ENCODE data around the gene TBC1D22A.

The TBC1D22A gene

DNA sequence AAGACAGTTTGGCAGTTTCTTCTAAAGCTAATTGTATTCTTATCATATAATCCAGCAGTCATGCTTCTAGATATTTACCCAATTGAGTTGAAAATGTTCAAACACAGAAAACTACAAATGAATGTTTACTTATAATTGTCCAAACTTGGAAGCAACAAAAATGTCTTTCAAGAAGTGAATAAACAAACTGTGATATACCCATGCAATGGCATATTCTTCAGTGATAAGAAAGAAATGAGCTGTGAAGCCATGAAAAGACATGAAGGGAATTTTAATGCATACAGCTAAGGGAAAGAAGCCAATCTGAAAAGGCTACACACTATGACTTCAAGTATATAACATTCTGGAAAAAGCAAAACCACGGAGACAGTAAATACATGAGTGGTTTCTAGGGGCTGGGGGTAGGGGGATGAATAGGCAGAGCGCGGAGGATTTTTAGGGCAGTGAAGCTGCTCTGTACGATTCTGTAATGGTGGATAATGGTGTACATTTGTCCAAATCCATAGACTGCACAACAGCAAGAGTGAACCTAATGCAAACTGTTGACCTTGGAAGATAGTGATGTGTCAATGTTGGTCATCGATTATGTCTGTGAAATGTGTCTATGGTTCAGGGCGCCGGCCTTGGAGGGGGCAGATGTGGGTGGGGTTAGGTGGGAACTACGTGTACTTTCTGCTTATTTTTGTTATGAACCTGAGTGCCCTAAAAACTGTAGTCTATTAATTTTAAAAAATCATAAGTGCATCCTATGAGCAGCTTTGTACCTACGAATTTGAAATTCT, 424.9 kb downstream of the TBC1D22A start:
- DNase-seq = no peak

DNA sequence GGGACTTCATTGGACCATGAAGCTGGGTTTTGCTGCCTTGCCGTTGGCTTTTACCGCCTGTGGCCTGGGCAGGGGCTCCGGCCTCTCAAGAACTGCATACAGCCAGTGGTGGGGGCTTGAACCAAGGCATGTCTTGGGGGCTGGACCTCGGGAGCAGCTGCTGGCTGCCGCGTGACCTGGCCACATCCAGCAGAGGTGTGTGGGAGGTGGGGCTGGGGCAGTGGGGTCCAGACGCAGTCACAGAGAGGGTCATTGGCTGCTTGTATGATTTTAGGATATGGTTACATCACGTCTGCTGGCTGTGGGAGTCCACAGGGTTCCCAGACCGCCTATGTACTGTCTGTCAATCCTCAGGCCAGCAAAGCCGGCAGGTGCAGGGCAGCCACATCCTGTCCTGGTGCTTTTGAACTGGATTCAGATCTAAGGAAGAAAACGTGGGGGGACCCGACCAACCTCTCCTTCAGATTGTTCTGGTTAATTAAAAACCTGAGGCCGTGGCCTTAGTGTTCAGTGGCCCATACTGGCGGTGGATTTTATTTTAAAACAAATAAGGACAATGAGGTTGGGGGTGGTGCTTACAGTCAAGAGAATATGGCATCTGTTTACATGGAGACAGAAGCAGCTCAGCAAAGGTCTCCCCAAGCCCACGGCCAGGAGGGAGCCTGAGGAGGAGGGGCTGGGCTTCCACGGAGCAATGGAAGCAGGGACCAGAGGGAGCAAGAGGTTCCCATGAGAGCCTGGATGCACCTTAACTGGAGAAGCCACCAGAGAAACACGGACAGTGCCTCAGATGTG, 426.0 kb downstream of the TBC1D22A start:
- DNase-seq = no peak

DNA sequence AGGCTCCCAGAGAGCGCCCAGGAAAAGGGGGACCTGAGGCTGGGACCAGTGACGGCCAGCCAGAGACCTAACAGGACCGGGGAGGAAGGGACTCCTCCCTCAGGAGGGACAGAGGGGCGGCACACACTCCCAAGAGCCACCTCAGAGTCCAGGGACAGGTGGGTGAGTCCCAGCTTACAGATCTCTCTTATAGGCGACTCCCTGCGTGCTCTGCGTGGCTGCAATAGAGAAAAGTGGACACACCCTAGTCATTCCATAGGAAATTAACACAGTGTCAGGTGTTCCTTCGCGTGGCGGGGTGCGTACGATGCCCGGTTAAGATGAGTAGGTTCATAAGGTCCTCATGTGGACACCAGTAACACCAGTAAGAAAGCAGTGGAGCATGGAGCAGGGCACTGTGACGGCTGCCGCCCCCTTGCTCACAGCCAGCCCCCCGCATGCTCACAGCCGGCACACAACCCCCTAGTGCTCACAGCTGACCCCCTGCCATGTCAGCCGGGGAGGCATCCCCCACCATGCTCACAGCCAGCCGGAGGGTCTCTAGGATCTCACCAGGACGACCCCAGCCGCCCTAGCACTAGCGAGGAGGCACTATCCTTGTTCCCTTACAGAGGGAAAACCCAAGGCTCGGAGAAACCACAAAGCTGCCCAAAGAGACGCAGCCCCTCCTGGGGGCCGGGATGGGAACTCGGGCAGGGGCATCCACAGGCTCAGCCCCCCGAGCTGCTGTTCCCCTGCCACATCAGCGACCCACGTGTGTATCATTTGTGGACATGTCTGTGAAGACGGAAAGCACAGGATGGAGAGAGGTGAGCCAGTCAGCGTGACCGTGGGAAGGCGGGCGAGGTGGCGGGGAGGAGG, 426.8 kb downstream of the TBC1D22A start:
- no peak for DNase-seq

DNA sequence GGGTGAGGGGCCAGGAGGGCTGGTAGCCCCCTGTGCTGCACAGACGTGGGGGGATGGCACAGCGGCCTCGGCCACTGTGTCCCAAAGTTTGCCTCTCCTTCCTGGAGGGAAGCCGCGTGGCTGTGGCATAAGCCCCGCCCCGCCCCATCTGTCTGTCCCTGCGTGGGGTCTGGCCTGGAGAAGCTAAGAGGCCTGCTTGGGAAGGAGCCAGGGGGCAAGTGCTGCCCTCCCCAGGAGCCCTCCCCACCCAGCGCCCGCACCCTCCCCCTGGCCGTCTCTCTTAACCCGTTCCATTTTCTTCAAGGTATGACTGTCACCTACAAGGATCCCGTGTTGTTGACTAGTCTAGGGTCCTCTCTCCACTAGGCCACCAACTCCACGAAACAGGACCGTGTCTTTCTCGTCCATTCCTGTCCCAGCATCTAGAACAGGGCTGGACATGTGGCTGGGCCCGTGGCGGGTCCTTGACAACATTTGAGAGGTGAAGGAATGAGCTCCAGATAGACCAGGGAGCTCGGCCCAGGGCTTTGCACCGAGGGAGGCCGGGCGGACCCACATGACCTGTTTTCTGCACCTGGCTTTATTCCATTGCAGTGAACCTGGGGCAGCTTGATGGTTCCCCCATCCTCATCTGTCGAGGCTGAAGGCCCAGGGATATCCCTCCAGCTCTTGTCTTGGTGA, 428.0 kb downstream of the TBC1D22A start:
- no peak for DNase-seq

DNA sequence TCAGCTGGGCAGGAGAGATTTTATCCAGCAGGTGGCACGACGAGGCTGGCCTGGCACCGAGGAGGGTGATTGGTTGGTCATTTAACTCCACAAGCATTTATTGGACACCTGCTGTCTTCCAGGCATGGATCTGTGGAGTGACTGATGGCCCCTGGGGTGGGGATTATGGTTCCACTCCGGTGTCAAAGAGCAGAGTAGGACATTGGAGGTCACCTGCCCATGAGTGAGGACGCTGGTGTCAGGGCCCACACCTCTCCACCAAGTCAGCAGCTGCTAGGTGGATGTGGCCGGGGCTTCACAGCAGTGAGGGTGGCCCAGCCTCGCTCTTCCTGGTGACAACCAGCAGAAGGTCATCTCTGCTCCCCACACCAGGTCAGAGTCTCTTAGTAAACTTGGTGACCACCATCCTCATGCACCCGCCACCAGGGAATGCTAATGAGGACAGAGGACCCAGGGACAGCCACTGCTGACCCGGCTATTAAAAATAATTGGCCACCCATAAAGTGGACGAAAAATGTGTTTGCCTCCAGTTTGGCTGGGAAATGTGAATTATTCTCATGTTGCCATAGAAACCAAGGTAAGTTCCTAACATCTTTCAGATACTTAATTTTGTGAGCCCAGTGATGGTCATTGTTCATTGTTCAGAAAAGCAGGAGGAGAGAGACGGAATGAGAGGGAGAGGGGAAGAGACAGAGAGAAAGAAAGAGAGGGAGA, 428.7 kb downstream of the TBC1D22A start:
- no peak for DNase-seq

DNA sequence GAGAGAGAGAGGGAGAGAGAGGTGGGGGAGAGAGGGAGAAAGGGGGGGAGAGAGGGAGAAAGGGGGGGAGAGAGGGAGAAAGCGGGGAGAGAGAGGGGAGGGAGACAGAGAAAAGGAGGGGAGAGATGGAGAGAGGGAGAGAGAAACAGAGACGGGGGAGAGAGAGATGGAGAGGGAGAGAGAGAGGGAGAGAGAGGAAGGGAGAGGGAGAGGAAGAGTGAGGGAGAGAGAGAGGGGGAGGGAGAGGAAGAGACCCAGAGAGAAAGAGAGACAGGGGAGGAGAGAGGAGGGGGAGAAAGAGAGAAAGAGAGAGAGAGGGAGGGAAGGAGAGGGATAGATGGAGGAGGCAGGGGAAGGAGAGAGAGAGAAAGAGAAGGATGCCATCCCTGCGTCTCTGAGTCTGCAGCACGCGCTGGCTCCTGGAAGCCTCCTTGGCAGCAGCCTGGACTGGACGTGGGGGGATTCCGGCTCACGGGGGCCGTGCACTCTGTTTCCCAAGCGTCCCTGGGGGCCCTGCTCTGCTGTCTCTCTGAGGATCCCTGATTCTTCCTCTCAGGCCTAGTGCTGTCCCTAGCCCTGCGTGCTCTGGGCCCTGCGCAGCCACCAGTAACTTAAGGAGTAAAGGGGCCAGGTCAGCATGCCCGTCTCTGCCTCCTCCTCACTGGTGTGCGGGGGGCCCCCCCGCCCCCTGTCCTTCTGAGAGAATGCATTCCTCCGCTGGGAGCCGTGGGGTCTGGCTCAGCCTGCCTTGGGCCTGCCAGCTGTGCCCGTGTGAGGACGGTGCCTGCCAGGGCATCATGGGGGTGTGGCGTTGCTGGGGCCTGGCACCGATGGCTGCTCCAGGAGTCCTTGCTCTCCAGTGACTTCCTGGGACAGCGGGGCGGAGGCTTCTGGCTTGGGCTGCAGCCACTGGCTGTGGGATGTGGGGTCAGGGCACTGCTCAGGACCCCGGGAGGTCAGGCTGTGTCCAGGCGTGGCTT, 429.5 kb downstream of the TBC1D22A start:
- no peak for DNase-seq

DNA sequence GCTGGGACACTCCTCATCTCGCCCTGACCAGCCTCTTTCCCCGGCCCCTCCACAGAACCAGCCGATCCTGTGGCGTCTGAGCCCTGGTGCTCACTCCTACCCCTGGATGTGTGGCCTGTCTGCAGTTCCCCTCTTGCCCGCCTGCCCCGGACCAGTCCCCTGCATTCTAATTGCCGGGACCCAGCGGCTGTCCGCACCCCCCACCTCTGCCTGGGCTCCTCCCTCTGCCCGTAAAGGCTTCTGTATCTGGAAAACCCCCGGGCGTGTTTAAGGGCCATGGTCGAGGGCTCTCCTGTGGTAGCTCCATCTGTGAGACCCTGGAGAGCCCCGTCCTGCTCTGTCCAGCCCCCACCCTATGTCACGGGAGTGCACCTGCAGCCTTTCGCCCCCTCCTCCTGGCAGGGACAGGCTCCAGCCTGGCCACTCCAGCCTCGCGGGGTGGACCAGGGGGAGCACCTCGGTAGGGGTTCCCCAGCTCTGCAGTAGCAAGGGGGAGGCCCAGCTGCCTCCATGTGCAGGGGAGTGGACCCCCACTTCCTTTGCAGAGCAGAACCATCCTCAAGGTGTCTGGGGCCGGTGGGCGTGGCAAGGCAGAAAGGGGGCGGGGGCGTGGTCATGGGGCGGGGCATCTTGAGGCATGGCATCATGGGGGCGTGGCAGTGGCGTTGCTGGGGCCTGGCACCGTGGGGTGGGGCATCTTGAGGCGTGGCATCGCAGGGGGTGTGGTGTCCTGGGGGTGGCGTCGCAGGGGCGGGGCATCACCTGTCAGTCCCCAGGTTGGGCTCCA, 430.4 kb downstream of the TBC1D22A start:
- no peak for DNase-seq

DNA sequence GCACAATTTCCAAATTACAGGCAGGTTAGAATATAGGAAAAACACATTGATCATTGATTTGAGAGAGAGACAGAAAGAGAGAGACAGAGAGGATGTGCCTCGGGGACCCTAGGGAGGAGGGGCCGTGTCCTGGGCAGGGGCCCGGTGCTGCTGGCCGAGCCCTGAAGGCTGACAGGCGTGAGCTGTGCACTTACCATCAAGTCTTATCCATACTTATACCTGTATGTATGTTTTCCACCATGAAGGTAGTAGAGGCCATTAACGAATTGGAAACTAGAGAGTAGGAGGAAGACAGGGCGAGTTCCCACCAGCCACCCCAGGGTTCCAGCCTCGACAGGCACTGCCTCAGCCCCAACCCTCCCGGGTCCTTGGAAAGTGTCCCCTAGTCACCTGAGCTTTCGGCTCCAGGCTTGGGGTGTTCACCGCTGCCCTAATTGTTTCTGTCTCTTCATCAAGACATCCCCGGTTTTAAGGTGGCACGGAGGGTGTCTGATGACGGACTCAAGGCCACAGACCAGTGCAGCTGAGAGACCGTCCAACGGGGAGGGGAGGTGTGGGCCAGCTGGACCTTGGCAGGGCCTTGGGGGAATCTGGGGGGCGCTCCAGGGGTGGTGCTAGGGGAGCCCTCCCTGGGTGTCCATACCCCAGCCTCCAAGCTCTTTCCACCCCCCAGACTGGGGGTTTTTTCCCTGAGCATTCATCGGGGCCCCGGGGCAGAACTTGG, 431.3 kb downstream of the TBC1D22A start:
- DNase-seq = no peak

DNA sequence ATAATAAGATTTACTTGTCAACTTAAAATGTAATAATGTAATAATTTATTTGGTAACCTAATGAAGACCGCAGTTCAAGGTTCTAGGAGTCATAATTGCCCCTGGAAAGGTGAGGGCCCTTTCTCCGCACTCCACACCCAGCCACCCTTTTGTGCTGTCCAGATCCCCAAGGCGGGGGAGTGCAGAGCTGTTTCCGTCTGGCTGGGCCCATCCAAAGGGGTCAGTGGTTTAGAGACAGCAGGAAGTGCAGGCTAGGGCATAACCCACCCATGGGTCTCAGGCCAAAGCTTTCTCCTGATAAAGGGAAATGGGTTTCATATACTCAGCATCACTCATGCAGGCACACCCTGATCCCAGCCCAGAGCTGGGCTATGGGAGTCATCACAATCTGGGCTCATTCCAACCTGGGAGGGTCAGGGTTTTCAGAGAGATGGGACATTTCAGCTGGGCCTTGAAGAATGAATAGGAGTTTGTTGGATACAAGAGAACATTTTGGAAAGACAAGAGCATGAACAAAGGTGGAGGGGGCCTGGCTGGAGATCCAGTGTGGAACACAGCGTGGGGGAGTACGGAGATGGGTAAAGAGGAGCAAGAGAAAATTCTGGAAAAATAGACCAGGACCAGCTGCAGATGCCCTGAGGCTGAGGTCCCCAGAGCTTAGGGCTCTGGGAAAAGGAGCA, 432.2 kb downstream of the TBC1D22A start:
- no peak for DNase-seq

DNA sequence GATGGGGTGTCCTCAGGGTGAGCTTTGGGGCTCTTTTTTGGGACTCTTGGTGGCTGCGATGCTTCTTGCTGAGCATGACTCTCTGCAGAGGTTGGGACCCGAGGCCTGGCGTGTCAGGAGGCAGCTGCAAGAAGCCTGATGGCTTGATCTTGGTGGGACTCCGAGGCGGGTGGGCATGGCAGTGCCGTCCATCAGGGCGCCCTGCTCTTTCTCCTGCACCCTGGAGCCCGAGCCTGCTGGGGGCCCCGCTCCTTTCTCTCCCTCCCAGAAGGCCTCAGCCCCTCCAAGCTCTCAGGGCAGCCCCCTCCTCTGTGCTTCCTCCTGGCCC, 432.7 kb downstream of the TBC1D22A start:
- no peak for DNase-seq

DNA sequence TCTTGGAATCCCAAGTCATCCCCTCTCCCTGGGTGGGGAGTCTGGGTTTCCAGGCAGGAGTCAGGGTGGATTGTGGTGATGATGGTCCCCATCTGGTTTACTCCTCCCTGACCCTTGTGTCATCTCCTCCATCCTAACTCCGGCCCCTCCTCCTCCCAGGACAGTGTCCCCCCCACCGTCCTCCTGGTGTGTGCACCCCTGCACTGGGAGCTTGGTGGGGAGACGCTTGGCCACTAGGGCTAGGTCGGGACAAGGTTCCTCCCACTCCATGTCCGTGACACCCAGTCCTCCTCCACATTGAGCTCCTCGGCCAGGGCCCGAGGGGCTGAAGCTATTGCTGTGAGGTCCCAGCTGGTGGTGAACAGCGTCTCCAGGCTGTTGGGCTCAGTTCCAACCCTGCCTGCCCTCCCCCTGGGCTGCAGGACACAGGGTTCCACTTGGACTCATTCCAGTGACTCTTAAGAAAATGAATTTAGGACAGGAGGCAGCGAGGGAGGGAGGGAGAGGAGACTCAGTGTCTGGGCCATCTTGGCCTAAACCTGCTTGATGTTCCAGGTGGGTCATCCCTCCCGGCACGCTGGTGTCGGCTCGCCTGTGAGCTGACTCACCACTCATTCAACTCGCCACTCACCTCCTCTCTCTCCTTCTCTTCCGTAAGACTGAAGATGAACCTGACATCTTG, 433.2 kb downstream of the TBC1D22A start:
- no peak for DNase-seq

DNA sequence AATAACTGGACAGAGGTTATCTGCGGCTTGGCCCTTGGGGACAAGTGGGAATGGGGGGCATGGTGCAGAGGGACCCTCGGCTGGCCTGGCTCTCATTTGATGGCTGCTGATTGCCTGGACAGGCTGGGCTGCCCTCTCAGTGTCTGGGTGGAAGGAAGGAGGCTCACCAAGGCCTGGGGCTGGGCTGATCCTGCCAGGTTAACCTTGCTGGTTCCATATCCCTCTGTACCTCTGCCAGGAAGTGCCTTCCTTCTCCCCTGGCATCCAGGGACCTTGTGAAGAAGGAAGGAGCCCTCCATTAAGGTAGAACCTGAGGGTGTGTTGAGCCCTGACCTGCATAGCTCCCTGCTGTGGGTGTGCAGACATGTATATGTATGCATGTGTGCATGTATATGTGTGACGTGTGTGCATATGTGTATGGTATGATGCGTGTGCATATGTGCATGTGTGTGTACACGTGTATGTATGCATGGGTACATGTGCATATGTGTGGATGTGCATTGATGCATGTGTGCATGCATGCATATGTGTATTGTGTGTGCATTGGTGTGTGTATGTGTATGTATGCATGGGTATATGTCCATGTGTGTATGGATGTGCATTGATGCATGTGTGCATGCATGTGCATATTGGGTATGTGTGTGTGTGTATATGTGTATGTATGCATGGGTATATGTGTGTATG, 433.9 kb downstream of the TBC1D22A start:
- no peak for DNase-seq

DNA sequence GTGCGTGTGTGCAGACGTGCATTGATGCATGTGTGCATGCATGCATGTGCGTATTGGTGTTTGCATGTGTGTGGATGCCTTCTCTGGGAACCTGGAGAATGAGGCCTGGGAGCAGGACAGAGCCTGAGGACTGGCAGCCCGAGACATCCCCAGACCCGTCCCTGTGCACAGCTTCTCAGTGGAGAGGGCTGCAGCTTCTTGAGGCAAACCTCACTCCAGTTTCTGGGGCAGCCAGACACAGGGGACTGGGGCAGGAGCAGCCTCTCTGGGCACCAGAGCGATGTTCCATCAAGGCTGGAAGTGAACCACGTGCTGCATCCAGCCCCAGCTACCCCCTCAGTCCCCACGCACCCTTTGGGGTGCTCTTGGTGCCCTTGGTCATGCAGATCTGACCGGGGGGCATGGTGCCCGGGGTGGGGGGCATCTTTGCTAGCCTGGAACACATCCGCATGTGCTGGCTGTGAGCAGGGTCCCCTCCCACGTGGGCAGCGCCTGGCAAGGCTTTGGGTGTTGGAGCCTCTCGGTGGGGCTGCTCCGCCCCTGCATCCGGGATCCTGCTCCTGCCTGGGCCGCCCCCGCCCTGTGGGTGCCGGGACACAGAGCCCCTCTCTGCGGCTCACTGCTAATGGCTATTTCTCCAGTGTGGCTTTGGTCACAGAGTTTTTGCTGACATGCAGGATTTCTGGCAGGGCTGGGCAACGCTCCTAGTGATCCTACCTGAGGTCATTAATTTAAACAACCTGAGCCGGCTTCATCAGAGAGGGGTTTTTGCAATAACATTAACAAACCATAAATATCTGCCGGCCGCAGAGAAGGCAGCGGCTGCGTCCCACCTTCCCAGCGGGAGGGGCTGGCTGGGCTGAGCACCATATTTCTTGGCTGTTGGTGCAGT, 434.7 kb downstream of the TBC1D22A start:
- DNase-seq = no peak

DNA sequence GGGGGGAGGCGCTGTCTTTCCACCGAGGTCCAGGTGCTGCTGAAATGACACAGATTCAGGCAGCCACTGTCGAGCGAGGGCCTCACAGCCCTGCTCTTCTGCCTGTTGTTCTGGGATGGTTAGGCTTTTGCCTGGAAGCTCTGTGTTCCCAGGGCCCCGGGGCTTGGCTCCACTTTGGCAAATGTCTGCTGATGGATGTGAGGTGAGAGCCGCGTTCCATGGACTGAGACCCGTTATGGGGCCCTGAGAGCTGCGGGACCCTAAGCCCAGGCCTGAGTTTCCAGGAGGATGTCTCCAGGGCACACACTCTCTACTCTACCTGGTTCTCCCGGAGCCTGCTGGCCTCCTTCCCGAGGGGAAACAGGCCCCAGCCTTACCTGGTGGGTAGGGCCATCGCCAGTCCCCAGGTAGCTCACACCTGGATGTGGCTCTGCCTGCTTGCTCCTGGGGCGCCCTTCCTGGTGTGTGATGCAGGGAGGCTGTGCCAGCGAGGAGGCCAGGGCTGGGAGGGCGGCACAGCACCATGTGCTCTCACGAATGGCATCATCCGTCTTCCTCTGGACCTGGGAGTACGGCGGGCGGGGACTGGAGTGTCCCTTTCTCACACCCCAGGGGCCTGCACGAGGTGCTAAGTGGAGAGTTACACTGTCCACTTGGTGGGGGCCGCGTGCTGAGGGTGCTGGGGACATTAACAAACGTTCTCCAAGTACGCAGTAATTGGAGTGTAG, 435.5 kb downstream of the TBC1D22A start:
- DNase-seq = no peak

DNA sequence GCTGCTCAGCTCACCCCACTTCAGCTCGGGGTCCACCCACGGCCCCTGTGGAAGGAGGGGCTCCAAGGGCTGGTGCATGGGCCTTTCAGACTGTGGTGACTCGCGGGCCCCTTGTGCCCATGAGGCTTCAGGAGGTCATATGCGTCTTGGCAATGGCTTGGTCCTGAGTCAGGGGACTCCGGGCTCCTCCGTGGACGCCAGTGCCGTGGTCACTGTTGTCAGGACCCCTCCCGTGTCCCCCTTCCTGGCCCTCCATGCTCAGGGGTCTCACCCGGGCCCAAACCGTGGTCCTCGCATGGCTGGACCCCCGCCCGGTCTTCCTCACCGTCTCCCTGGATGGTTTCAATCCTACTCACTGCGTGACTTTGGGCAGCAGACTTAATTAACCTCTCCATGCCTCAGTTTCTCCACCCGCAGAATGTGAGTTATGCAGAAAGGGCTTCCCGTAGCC, 436.4 kb downstream of the TBC1D22A start:
- DNase-seq = no peak
